Cardiac ventricle fibroblast (primary cell): ENCODE data around the gene GRAPL. TPM values are rescaled to one million over a fixed set of nuclear protein-coding genes. Genes with fewer than 3 reads are reported as not detected.

ENCODE experiments used
- total RNA-seq: library from RNA; depleted of rRNA; stranded (reverse); fragments of >200 nt; gene quantifications from 2 replicates; pipeline ENCODE4 v1.2.3, GENCODE V29; 2015

GRAPL gene
- 0.10 and 0.25 TPM in 2 replicates for total RNA-seq

GRCh38 chr17:19127148-19127980 lies at the start of gene GRAPL:
Gene GRAPL (plus strand): TSS chr17:19127589. CDS start chr17:19127620, 31 bp downstream.

Other genes starting within 250 kb of the GRAPL start
- gene SLC5A10, start 175.4 kb upstream of the GRAPL start, total RNA-seq, result not detected in 2 replicates
- gene FAM83G, start 122.8 kb upstream of the GRAPL start, total RNA-seq, result 2.3 and 3.1 TPM in 2 replicates
- 1.3 and 1.4 TPM in 2 replicates for gene GRAP, start 80.6 kb upstream of the GRAPL start, total RNA-seq
- 25.2 and 31.0 TPM in 2 replicates for gene EPN2, start 109.8 kb downstream of the GRAPL start, total RNA-seq
- 23.1 and 25.5 TPM in 2 replicates for gene B9D1, start 235.1 kb downstream of the GRAPL start, total RNA-seq